ENCODE measurements around the gene MRPL54.

The MRPL54 gene

GRCh38 chr19:3803986-3804385 lies 41.5 kb downstream of the MRPL54 start:
- TF ChIP-seq, protein P1, sequence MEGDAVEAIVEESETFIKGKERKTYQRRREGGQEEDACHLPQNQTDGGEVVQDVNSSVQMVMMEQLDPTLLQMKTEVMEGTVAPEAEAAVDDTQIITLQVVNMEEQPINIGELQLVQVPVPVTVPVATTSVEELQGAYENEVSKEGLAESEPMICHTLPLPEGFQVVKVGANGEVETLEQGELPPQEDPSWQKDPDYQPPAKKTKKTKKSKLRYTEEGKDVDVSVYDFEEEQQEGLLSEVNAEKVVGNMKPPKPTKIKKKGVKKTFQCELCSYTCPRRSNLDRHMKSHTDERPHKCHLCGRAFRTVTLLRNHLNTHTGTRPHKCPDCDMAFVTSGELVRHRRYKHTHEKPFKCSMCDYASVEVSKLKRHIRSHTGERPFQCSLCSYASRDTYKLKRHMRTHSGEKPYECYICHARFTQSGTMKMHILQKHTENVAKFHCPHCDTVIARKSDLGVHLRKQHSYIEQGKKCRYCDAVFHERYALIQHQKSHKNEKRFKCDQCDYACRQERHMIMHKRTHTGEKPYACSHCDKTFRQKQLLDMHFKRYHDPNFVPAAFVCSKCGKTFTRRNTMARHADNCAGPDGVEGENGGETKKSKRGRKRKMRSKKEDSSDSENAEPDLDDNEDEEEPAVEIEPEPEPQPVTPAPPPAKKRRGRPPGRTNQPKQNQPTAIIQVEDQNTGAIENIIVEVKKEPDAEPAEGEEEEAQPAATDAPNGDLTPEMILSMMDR (conservative IDR thresholded peaks at IDR 0.05): no peak
- no peak overlapping the region for H3K27ac ChIP-seq

DNA sequence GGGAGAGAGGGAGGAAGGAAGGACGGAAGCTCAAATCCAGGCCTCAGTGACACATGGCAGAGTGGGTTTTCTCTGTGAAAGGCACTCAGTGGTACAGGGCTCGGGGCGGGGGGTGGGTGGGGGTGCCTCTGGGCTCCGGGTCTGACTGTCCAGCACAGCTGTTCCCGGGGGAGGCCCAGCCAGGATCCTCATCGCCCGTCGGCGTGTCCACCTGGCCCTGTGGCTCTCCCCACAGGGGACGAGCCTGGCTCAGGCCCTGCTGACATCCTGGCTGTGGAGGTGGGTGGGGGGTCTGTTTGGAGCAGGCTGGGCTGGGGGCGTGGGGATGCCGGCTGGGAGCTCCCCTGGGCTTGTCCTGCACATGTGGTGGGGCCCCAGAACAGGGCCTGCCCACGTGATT lies 41.9 kb downstream of the MRPL54 start:
- H3K27ac ChIP-seq: no peak overlapping the region
- TF ChIP-seq, protein P1 (conservative IDR thresholded peaks at IDR 0.05): no peak

GRCh38 chr19:3805859-3806258 lies 43.4 kb downstream of the MRPL54 start:
- TF ChIP-seq, protein P1 (conservative IDR thresholded peaks at IDR 0.05): no peak
- H3K27ac ChIP-seq: no peak overlapping the region

DNA sequence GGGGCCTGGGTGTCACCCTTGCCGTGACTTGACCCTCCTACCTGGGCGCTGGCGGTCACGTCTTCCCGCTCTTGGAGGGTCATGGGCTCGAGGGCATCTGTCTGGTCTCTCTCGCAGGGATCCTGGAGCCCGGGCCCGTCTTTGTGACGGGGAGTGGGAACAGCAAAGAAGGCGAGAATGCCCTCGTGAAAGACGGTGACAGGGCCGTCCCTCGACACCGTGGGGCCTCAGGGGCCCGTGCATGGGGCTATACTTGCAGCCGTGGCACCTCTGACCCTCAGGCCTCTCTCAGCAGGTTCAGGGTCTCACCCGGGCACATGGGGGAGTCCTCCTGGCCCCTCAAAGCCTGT lies 44.6 kb downstream of the MRPL54 start:
- TF ChIP-seq, protein P1 (conservative IDR thresholded peaks at IDR 0.05): no peak
- H3K27ac ChIP-seq: no peak overlapping the region

DNA sequence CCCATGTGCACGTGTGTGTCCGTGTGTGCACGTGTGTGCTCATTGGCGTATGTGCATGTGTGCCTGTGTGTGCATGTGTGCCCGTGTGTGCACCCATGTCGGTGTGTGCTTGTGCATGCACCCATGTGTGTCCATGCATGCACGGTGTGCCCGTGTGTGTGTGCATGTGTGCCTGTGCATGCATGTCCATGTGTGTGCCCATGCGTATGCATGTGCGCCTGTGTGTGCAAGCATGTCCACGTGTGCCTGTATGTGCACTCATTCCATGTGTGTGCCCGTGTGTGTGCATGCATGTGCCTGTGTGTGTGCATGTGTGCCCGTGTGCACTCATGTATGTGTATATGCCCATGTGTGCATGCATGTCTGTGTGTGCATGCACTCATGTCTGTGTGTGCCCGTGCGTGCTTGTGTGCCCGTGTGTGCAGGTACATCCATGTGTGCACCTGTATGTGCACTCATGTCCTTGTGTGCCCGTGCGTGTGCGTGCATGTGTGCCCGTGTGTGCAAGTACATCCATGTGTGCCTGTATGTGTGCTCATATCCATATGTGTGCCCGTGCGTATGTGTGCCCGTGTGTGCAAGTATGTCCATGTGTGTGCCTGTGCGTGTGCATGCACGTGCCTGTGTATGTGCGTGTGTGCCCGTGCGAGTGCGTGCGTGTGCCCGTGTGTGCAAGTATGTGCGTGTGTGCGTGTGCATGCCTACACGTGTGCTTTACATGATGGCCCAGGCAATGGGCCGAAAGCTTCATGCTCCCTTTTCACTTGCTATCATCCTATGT lies 45.3 kb downstream of the MRPL54 start:
- TF ChIP-seq, protein P1 (conservative IDR thresholded peaks at IDR 0.05): no peak
- H3K27ac ChIP-seq: 0 out of 2 replicates have a peak overlapping the region, but pooled peaks have one; percentile 5

DNA sequence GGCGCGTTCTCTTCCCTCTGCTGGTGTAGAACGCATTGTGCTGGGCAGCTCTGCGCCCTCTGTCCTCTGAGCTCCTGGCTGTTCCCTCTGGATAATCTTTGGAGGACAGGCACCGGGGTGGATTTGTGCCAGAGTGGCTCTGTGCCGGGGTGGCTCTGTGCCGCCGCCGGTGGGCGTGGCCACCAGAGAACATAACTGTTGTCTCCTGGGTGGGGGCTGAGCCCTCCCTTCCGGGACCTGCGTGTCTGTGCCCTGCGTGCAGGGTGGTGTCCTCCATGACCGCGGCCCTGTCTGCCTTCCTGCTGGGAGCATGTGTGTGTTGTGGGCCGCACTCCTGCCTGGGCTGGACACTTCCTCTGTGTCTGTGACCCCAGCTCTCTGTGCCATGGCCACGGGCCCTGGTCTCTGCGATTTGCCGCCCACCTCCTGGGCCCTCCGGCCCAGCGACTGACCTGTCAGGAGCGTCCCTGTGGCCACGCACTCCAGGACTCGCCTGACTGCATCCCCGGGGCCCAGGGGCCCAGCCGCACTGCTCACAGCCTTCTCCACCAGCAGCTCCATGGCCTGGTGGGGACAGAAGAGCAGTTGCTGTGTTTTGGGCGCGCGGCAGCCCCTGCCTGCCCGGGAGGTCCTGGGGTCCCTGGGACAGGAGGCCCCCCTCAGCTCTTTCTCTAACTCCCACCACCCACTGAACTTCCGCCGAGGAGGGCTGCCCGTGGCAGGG lies 46.1 kb downstream of the MRPL54 start:
- 0 out of 2 replicates have a peak overlapping the region, but pooled peaks have one; percentile 5 for H3K27ac ChIP-seq
- TF ChIP-seq, protein P1 (conservative IDR thresholded peaks at IDR 0.05): no peak

DNA sequence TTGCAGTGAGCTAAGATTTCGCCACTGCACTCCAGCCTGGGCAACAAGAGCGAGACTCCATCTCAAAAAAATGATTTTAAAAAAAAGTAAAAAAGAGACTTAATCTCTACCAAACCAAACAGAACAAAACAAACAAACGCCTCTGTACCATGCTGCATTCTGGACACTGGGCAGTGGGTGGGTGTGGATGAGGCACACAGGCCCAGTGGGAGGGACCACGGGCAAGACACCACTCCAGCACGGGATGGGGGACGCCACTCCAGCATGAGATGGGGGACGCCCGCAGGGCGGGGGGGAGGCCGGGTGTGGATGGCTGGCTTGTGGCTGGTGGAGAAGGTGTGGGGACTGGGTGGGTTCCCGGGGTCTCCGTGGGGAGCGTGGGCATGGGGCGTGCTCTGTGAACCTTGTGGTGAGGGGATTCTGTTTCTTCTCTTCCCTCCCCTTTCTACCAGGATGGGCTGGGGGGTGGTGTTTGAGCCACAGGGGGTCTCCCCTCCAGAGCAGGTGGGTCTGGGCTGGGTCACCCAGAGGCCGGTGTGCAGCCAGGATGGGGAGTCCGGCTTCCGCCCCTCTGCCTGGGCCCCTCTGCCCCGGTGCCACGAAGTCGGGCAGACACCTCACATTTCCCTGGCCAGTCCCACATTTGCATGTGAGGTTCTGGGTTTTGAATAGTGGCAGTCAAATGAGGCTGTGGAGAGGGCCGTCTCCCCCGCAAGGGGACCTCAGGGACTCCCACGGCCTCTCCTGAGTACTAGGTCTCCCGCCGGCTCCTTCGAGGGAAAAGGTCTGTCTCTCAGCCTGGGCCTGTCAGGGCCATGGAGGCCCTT lies 47.6 kb downstream of the MRPL54 start:
- TF ChIP-seq, protein P1 (conservative IDR thresholded peaks at IDR 0.05): no peak

More for the DNA sequence above, 47.6 kb downstream of the MRPL54 start:
- H3K27ac ChIP-seq: no peak overlapping the region

All from VCaP (cell line).